ENCODE measurements around the gene ANKRD30A. TPM values are rescaled to one million over a fixed set of nuclear protein-coding genes. Genes with fewer than 3 reads are reported as not detected.
"Not testable (repeated sequence)": the region's sequence is repeated elsewhere in the genome, so short reads cannot be mapped to it uniquely, and the experiment has no call there.

ANKRD30A gene
- total RNA-seq, 4 donors from 2014 or later = 0.06 to 0.11 (median 0.08) TPM; not detected in 1

- H3K4me3 ChIP-seq (ENCODE audit: low read depth, poor library complexity, severe bottlenecking) = no peak overlapping the region
- 72 to 87% methylated on average over 3 of the region's 3 CpGs for WGBS, 2 donors
- intact Hi-C loops (cut with DNase I; ENCODE audit: low total_unique reads) = no loop called here
- TF ChIP-seq POLR2A (IDR thresholded peaks at IDR 0.05) = no peak
- no peak for TF ChIP-seq CTCF (IDR thresholded peaks at IDR 0.05)
- DNase-seq (ENCODE audit: low spot score in 2 of 2) = no peak
Measured at GRCh38 chr10:37379991-37380390, 254.6 kb downstream of the ANKRD30A start.

GRCh38 chr10:37381271-37381670, 255.9 kb downstream of the ANKRD30A start:
- no peak for DNase-seq (ENCODE audit: low spot score in 2 of 2)
- WGBS, 2 donors = 68 to 84% methylated on average over 3 of the region's 3 CpGs
- intact Hi-C loops (cut with DNase I; ENCODE audit: low total_unique reads) = no loop called here
- H3K4me3 ChIP-seq (ENCODE audit: low read depth, poor library complexity, severe bottlenecking) = no peak overlapping the region
- no peak for TF ChIP-seq POLR2A (IDR thresholded peaks at IDR 0.05)
- TF ChIP-seq CTCF (IDR thresholded peaks at IDR 0.05) = no peak

GRCh38 chr10:37384923-37385322, 259.5 kb downstream of the ANKRD30A start:
- intact Hi-C loops (cut with DNase I; ENCODE audit: low total_unique reads) = no loop called here
- WGBS, 2 donors = 82 to 84% methylated on average over 4 of the region's 4 CpGs
- TF ChIP-seq POLR2A (IDR thresholded peaks at IDR 0.05) (no peak), CTCF (IDR thresholded peaks at IDR 0.05) (no peak)

GRCh38 chr10:37390926-37391325, 265.5 kb downstream of the ANKRD30A start:
- WGBS, 2 donors = 79 to 80% methylated on average over 3 of the region's 3 CpGs
- DNase-seq (ENCODE audit: low spot score in 2 of 2) = no peak
- TF ChIP-seq POLR2A (IDR thresholded peaks at IDR 0.05) = no peak
- TF ChIP-seq CTCF (IDR thresholded peaks at IDR 0.05) = no peak
- H3K4me3 ChIP-seq (ENCODE audit: low read depth, poor library complexity, severe bottlenecking) = no peak overlapping the region
- intact Hi-C loops (cut with DNase I; ENCODE audit: low total_unique reads) = loop anchor here (5.0 kb wide), 1 partner anchor 1694 kb away; no protein-coding TSS in a partner anchor

More at GRCh38 chr10:37384923-37385322, 259.5 kb downstream of the ANKRD30A start:
- DNase-seq (ENCODE audit: low spot score in 2 of 2) = no peak
- no peak overlapping the region for H3K4me3 ChIP-seq (ENCODE audit: low read depth, poor library complexity, severe bottlenecking)

GRCh38 chr10:37400774-37401173, 275.4 kb downstream of the ANKRD30A start:
- WGBS, 2 donors = 56 to 85% methylated on average over 2 of the region's 2 CpGs
- H3K4me3 ChIP-seq (ENCODE audit: low read depth, poor library complexity, severe bottlenecking); DNase-seq (ENCODE audit: low spot score in 2 of 2); intact Hi-C loops (cut with DNase I; ENCODE audit: low total_unique reads): not testable (repeated sequence)

- H3K4me3 ChIP-seq (ENCODE audit: low read depth, poor library complexity, severe bottlenecking) = no peak overlapping the region
- no peak for DNase-seq (ENCODE audit: low spot score in 2 of 2)
- intact Hi-C loops (cut with DNase I; ENCODE audit: low total_unique reads) = no loop called here
- TF ChIP-seq POLR2A (IDR thresholded peaks at IDR 0.05) (no peak), CTCF (IDR thresholded peaks at IDR 0.05) (no peak)
- whole genome bisulfite sequencing, 2 donors = 55 to 60% methylated on average over 3 of the region's 3 CpGs
Measured at GRCh38 chr10:37401225-37401624, 275.8 kb downstream of the ANKRD30A start.
